Myocyte (in vitro differentiated cells): Measurements from ENCODE around the gene MARCOL. TPM values are rescaled to one million over a fixed set of nuclear protein-coding genes. Genes with fewer than 3 reads are reported as not detected.

Experiments used
- DNase-seq: peaks from one replicate; pipeline ENCODE4 v3.0.0-alpha.2; 2012; ENCODE audit warnings: low read depth
- polyA plus RNA-seq: library from polyadenylated mRNA; unstranded; fragments of >200 nt; gene quantifications from one replicate; pipeline ENCODE4 v1.2.1, GENCODE V29; 2012; ENCODE audit warnings: missing spikeins
- total RNA-seq: library from RNA; depleted of rRNA; stranded (reverse); fragments of >200 nt; gene quantifications from 2 replicates; pipeline ENCODE4 v1.2.3, GENCODE V29; 2014

Gene MARCOL
- not detected in 2 replicates for total RNA-seq
- polyA plus RNA-seq: not detected

GRCh38 chr5:148238418-148238794 is at the start of gene MARCOL:
TSS of gene MARCOL (plus strand) at chr5:148238525. CDS start at chr5:148238598, 73 bp downstream.
- no peak for DNase-seq

GRCh38 chr5:148191010-148191409 is 47.3 kb upstream of the MARCOL start:
- DNase-seq: no peak

- no peak for DNase-seq
Observed at GRCh38 chr5:148193202-148193601, 45.1 kb upstream of the MARCOL start.

GRCh38 chr5:148201151-148201550 is 37.2 kb upstream of the MARCOL start:
- no peak for DNase-seq

GRCh38 chr5:148202531-148203203 is 35.7 kb upstream of the MARCOL start, which contains the start of gene SPINK6:
TSS of gene SPINK6 (plus strand) at chr5:148203042. CDS start at chr5:148203097, 55 bp downstream.
- no peak for DNase-seq

GRCh38 chr5:148205044-148205806 is 33.1 kb upstream of the MARCOL start:
- DNase-seq: no peak

- no peak for DNase-seq
Observed at GRCh38 chr5:148205865-148206264, 32.5 kb upstream of the MARCOL start.

GRCh38 chr5:148206620-148207019 is 31.7 kb upstream of the MARCOL start:
- no peak for DNase-seq

GRCh38 chr5:148208226-148208625 is 30.1 kb upstream of the MARCOL start:
- no peak for DNase-seq

GRCh38 chr5:148209151-148209770 is 29.1 kb upstream of the MARCOL start:
- no peak for DNase-seq

GRCh38 chr5:148214665-148215185 is 23.6 kb upstream of the MARCOL start:
- no peak for DNase-seq

- DNase-seq: no peak
Observed at GRCh38 chr5:148221508-148221907, 16.8 kb upstream of the MARCOL start.

GRCh38 chr5:148224117-148224742 is 14.1 kb upstream of the MARCOL start:
- no peak for DNase-seq

GRCh38 chr5:148228392-148228984 is 9.8 kb upstream of the MARCOL start:
- DNase-seq: no peak

- no peak for DNase-seq
Observed at GRCh38 chr5:148229840-148230239, 8.5 kb upstream of the MARCOL start.

GRCh38 chr5:148230240-148230639 is 8.1 kb upstream of the MARCOL start:
- DNase-seq: no peak

- DNase-seq: no peak
Observed at GRCh38 chr5:148237785-148238417, 424 bp upstream of the MARCOL start.

GRCh38 chr5:148248894-148249293 is 10.6 kb downstream of the MARCOL start:
- DNase-seq: no peak

GRCh38 chr5:148255456-148255855 is 17.1 kb downstream of the MARCOL start:
- DNase-seq: no peak

GRCh38 chr5:148259288-148259687 is 21.0 kb downstream of the MARCOL start:
- DNase-seq: no peak

GRCh38 chr5:148261221-148261620 is 22.9 kb downstream of the MARCOL start:
- DNase-seq: no peak
